PC-9 (cell line): Measurements from ENCODE around the gene ETV6.

ENCODE experiments used
- EZH2 ChIP-seq: fragments of 200-600 bp; sonication (generic); IDR thresholded peaks from 2 replicates; pipeline ENCODE4 v1.8.0; 2017; ENCODE audit warnings: antibody characterized with exemption, low read depth
- TF ChIP-seq, protein P1 (sequence below): fragments of 200-600 bp; sonication (generic); conservative IDR thresholded peaks from 2 replicates; pipeline ENCODE4 v1.6.1; 2017; ENCODE audit warnings: mixed run types, antibody characterized with exemption, mild to moderate bottlenecking, moderate library complexity

DNA sequence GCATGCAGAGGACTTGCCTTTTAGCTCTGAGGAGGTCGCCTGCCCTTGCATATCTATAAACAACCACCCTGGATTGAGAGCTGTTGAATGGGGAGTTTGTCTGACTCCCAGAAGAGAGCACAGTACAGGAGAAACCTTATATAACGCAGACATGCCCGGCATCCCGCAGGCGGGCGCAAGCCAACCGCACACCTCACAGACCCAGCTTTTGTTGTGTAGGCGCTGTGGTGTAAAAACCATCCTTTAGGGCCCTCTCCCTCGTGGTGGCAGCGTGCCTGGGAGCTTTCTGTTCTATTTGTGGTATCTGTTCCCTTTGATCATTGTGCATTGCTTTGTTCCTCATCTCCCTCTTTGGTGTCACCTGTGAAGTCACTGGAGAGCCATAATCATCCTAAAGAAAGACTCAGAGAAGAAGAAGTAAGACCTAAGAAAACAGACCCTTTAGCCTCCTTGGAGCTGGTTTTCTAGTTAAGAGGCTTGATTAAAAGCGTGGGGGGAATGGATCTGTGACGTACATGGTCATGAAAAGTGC lies 77.7 kb downstream of the ETV6 start:
- TF ChIP-seq, protein P1, sequence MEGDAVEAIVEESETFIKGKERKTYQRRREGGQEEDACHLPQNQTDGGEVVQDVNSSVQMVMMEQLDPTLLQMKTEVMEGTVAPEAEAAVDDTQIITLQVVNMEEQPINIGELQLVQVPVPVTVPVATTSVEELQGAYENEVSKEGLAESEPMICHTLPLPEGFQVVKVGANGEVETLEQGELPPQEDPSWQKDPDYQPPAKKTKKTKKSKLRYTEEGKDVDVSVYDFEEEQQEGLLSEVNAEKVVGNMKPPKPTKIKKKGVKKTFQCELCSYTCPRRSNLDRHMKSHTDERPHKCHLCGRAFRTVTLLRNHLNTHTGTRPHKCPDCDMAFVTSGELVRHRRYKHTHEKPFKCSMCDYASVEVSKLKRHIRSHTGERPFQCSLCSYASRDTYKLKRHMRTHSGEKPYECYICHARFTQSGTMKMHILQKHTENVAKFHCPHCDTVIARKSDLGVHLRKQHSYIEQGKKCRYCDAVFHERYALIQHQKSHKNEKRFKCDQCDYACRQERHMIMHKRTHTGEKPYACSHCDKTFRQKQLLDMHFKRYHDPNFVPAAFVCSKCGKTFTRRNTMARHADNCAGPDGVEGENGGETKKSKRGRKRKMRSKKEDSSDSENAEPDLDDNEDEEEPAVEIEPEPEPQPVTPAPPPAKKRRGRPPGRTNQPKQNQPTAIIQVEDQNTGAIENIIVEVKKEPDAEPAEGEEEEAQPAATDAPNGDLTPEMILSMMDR: no peak
- TF ChIP-seq EZH2: no peak
